ENCODE results near the gene GNL3L.
A peak's percentile ranks its signal among the peaks of the same experiment; 100 is the strongest.
"Not testable (repeated sequence)": the region's sequence is repeated elsewhere in the genome, so short reads cannot be mapped to it uniquely, and the experiment has no call there.

Gene GNL3L, protein sequence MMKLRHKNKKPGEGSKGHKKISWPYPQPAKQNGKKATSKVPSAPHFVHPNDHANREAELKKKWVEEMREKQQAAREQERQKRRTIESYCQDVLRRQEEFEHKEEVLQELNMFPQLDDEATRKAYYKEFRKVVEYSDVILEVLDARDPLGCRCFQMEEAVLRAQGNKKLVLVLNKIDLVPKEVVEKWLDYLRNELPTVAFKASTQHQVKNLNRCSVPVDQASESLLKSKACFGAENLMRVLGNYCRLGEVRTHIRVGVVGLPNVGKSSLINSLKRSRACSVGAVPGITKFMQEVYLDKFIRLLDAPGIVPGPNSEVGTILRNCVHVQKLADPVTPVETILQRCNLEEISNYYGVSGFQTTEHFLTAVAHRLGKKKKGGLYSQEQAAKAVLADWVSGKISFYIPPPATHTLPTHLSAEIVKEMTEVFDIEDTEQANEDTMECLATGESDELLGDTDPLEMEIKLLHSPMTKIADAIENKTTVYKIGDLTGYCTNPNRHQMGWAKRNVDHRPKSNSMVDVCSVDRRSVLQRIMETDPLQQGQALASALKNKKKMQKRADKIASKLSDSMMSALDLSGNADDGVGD

DNA sequence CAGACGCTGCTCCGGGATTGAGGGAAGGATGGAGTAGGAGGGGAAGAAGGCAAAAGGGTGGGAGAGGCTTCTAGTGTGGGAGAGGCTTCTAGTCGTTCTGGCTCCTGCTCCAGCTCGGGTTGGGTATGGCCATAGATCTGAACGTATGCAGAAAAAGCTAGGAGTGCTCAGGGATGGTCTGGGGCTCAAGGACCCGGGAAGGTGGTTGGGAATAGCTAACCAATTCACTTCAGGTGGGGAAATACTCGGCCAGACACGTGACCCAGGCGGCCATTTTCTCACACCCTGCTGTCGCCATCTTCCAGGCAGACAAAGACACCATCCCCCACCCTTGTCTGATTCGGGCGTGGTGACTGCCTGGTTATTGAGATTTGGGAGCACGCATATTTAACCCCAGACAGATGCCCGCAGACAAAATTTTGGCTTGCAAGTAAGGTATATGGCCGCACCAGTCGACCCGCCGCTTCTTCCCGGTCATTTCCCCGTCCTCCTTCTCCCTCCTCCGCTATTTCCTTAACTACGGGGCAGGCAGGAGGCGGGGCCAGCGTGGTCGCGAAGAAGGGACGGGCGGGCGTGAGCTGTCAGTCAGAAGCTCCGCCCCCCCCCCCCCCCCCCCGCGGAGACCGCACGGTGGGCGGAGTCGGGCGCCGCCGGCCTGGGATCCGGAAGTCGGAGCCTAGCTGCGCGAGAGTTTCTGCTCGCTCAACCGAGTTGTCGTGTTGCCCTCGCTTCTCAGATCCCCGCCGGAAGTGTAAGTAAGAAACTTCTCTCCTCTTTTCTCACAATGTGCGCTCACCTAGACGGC lies at the start of gene GNL3L:
Gene GNL3L (plus strand): TSS at position 668 of the 805 bp plus-strand sequence. CDS start 2,348 bp downstream, outside the sequence.
- peak; percentile 53 to 56 for DNase-seq (ENCODE audit: low read depth in 2 of 2)

DNA sequence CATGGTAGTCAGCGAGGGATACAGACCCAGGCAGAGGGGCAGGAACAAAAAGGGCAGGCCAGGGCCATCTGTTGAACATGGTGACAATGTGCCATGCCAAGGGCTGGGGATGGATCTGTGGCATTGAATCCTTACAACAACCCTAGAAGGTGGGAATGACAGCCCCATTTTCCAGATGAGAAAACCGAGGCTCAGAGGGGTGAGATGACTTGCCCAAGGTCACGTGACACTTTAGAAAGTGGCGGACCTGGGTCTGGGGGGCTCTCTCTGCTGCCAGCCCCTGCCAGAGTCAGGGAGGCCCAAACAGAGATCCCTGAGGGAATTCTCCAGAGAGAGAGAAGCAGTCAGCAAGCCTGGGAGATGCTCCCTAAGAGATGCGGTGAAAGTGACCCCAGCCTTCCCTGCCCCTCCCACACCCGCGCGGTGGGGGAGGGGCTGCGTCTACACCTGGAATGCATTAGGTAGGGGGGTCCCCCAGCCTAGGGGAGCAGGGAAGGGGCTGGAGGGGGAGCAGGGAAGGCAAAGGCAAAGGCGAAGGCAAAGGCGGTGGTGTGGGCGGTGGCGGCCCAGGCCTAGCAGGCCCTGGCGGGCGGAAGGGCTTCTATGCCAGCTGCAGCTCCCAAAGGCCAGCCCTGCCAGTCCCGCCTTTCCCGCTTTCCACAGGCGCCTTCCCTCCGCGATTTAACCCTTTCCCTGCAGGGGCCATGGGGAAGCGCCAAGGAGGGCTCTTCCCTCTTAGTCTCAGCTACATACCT lies 47.0 kb upstream of the GNL3L start:
- no peak for DNase-seq (ENCODE audit: low read depth in 2 of 2)

DNA sequence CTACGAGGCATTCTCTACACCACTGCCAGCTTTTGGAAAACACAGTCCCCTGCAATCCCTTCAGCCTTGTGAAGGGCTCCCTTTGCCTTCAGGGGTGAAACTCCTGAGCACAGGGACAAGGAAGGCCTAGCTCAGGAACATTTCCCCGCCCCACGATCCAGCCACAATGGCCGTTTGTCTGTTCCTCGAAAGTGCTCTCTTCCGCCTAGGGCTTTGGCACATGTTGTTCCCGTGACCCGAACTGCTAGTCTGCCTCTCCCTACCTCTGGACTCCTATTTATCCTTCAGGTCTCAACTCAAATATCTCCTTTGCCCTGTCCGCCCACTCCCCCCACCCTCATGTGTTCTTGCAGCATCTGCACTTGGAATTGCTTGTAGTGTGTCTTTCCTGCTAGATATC lies 46.1 kb upstream of the GNL3L start:
- no peak for DNase-seq (ENCODE audit: low read depth in 2 of 2)

DNA sequence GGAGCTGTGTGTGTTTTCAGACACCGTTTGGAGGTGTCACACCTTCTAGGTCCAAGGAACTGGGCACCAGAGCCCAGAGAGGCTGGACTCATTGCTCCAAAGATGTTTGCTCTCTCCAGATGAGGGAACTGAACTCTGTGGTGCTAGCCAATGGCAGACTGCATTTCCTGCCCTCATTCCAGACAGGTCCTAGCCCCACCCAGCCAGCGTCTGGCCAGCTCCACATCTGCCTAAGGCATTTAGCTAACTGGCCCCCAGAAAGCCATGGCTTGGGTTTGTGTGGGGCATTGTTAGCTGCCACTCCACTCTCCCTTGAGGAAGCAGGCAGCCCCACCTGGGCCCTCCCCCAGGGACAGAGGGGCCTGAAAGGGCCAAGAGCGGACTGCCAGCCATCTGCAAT lies 45.4 kb upstream of the GNL3L start:
- no peak for DNase-seq (ENCODE audit: low read depth in 2 of 2)

DNA sequence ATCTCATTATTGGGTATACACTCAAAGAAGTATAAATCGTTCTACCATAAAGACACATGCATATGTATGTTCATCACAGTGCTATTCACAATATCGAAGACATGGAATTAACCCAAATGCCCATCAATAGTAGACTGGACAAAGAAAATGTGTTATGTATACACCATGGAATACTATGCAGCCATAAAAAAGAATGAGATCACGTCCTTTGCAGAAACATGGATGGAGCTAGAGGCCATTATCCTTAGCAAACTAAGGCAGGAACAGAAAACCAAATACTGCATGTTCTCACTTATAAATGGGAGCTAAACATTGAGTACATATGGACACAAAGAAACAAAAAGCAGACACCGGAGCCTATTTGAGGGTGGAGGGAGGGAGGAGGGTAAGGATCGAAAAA lies 40.2 kb upstream of the GNL3L start:
- not testable (repeated sequence) for DNase-seq (ENCODE audit: low read depth in 2 of 2)

DNA sequence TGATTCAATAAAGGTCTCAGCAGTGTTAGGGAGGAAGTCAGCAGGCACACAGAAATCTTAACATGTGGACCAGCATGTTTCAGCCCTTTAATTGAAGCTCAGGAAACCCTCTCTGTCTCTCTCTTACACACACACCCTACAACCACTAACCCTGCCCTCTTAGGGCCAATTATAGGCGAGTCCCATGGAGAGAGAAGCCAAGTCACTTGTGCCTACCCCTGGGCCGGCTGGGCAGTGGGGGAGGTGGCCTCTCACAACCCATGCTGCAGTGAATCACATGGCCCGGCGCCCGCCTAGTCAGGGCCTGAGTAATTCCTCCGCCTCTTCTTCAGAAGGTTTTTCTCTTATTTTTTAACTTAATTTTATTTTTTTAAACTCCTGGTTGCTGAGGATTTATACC lies 37.7 kb upstream of the GNL3L start:
- no peak for DNase-seq (ENCODE audit: low read depth in 2 of 2)

DNA sequence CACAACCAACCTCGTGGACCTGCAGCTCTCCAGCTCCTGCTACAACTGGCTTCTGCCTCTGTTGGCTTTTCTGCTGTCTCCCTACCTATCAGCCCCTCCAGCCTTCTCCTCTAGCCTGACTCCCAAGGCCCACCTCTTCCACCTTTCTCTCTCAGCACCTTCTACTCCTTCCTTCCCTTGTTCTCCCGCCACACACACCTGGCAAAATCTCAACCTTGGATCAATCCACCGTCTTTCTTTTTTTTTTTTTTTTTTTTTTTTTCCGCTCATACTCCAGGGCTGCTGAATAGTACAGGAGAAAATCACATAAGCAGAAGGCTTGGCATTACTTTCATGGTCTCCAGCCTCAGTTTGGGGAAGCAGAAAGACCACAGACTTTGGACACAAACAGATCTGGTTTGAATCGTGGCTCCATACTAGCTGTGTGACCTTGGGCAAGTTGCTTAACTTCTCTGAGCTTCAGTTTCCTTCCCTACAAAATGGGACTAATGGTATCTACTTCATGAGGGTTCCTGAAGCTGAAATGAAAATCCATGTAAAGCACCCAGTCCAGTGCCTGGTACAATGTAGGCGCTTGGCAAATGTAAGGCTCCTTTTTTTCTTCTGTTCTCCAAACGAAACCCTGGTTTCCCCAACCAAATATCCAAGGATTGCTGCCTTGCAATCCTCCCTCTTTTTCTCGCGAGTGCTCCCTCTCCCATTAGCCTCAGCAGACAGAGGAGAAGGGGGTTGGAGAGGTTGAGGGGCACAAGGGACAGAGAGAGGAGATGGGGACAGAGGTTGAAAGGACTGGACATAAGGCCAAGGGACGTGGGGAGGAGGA lies 35.6 kb upstream of the GNL3L start:
- no peak for DNase-seq (ENCODE audit: low read depth in 2 of 2)

DNA sequence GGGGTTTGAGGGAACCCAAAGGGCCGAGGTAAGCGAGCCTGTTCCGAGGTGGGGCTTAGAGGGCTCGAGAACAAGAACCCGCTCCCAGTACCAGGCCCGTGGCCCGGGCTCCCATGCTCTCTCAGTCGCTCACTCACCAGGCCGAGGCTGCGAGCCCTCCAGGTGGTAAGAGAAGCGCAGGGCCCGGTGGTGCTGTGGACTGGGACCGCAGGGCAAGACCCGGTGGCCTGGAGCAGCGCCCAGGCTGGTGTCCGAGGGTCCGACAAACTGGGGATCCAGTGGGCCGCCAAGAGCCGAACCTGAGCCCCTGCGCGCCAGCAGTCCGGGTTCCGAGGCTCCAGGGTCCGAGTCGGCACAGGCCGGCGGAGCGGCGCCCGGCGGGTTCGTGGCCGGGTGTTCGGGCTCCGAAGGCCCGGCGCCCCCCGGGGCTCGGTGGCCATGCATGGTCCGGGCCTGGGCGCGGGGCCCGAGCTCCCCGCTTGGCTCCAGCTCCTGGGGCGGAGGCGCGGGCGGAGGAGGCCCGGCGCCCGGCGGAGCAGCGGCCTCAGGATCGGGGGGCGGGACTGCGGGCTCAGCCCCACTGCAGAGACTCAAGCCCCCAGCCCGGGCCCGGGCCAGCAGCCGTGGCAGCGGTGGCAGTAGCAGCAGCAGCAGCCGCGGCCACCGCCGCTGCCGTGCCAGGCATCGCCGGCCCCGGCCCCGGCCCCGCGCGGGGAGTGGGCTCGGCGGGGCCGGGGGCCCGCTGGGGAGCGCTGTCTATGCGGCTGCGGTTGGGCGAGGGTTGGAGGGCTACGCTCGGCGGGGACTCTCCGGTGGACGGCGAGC lies 34.8 kb upstream of the GNL3L start:
- no peak for DNase-seq (ENCODE audit: low read depth in 2 of 2)

DNA sequence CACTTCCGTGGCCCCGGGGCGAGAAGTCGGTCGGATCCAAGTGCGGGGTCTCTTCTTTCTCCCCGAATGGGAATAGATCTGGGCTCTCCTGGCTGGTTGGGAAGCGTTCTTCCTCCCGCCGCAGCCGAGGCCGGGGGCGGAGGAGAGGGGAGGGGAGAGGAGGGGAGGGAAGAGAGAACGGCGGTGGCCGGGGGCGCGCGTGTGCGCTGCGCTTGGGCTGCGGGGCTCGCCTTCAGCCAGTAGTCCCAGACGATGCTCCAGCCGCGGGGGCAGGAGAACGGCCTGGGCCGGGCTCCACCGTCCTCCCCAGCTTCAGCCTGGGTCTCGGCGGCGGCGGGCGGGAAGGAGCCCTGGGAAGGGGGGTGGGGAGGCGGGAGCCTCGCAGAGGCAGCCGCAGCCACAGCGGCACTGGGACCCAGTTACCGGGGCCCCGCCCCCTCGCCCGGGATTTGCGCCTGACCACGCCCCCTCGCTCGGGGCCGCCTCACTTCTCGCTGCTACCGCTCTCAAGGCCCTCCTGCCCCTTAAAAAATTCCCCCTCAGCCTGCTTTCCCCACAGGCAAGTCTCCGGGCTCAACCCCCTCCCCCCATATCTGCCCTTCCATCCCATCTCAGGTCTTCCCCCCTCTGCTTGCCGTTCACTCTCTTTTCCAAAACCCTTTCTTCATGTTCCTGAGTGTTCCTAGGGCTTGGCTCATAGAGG lies 34.1 kb upstream of the GNL3L start, which contains the start of gene FGD1:
Gene FGD1 (minus strand): TSS at position 421 of the 703 bp plus-strand sequence. CDS start 802 bp downstream, outside the sequence.
- DNase-seq (ENCODE audit: low read depth in 2 of 2), result no peak

DNA sequence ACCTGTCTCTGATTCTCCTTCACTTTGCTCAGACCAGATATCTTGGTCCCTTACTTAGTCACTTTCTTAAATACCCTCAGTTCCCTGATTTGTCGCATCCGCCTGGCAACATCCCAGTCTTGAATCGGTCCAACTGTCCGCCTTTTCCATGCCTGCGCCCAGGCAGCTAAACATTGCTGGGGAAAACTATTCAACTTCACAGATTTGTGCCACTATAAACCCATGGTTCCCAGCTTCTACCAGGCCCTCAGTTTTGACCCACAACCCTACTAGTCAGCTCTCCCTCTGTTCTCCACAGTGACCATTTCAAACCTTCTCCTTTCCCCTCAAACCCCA lies 33.5 kb upstream of the GNL3L start:
- no peak for DNase-seq (ENCODE audit: low read depth in 2 of 2)

DNA sequence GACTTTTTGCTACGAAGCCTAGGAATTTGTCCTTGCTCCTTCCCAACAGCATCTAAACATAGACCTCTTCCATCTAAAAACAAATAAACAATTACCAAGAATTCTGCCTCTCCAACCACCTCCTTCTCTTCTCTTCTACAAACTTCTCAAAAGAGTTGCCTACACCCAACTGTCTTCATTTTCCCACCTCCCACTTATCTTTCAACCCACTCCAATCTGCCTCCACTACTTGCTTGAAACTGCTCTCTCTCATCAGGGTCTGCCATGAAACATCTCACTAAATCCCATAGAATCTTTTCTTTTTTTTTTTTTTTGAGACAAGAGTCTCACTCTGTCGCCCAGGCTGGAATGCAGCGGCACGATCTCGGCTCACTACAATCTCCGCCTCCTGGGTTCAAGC lies 33.1 kb upstream of the GNL3L start:
- no peak for DNase-seq (ENCODE audit: low read depth in 2 of 2)

DNA sequence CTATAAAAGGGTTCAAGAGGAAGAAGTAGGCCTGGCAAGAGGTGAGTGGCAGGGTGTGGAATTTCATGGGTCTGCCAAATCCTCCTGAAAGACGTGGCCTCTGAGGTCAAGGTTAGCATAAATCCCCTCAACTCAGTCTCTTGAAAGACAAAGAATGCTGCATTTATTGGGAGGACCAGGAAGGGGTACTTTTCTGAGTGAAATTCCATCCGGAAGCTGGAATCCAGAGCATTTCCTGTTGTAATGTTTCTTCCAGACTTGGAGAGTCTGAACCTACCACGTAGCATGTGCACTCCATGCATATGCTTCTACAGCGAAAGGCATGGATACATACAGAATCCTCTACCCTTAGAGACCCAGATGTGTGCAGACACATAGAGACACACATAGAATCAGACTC lies 20.6 kb upstream of the GNL3L start:
- DNase-seq (ENCODE audit: low read depth in 2 of 2), result peak; percentile 39 to 41

DNA sequence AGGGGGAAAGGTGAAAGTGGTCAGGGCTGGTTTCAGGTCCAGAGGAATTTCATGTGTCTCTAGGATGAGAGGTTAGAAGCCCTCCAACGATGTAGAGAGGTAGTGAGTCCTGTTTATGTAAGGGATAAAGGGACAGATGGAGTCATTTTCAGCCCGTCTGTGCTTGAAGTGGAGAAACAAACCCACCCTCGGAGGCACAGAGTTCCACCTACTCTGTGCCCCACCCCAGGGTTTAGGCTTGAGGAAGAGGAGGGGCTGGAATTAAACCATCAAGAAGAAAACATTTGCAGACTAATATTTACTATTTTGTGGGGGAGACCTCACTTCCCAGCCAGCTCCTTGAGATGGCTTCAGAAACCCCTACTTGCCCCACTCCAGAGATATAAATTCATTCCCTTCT lies 868 bp upstream of the GNL3L start:
- DNase-seq (ENCODE audit: low read depth in 2 of 2), result no peak

DNA sequence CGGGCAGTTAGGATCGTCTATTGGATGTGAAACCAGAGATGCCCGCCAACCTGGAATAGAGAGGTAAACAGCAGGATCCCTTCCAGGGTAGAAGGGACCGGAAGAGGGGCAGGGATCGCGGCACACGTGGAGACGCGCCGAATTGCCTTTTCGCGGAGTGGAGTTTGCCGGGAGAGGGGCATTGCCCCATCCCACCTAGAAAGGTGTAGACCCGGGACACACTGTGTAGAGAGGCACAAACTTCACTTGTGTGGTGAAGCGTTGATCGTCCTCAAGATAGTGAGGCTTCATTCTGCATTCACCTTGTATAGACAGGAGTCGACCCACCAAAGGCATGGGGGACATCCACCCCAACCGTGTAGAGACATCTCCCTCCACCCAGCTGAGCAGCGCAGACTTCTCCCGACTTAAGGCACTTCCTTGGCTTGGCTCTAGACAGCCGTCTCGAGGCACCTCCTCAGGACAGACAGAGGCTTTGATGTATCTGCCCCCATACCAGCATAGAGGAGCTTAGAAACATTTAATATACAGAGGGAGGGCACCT lies 410 bp downstream of the GNL3L start:
- DNase-seq (ENCODE audit: low read depth in 2 of 2), result no peak

DNA sequence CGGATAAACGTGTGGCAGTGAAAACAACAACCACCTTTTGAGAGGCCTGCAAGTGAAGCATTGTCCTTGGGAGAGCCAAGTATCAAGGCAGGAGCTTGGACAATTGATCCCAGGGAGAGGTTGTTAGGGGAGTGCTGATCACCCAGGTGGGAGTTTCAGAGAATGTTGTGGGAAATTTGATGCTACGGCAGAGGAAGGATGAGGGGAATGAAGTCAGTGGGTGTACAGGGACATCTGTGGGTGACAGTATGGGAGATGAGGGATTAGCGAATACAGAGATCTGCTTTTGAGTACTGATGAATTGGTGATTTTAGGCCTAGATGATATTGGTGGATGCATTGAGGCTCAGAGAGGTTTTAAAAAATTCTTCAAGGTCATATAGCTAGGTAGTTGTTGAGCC lies 4.3 kb downstream of the GNL3L start:
- DNase-seq (ENCODE audit: low read depth in 2 of 2), result no peak

DNA sequence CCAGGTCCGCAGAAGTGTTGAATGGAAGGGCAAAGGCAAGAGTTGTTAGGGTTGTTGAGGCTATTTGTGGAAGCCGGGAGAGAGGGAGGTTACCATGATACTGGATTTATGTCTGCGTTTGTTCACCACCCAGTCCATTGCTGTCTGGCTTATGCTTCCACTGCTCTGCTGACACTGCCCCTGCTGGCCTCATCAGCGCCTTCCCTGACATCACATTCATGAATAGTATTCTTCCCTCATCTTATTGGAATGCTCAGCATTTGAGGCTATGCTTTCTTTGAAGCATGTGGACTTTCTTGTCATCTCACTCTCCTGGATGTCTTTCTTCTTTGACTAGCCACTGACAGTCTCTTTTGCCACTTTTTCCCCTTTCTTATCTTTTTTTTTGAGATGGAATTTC lies 10.3 kb downstream of the GNL3L start:
- DNase-seq (ENCODE audit: low read depth in 2 of 2), result no peak

DNA sequence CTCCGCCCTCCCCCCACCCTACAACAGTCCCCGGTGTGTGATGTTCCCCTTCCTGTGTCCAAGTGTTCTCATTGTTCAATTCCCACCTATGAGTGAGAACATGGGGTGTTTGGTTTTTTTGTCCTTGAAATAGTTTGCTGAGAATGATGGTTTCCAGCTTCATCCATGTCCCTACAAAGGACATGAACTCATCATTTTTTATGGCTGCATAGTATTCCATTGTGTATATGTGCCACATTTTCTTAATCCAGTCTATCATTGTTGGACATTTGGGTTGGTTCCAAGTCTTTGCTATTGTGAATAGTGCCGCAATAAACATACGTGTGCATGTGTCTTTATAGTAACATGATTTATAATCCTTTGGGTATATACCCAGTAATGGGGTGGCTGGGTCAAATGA lies 12.2 kb downstream of the GNL3L start:
- DNase-seq (ENCODE audit: low read depth in 2 of 2), result not testable (repeated sequence)

DNA sequence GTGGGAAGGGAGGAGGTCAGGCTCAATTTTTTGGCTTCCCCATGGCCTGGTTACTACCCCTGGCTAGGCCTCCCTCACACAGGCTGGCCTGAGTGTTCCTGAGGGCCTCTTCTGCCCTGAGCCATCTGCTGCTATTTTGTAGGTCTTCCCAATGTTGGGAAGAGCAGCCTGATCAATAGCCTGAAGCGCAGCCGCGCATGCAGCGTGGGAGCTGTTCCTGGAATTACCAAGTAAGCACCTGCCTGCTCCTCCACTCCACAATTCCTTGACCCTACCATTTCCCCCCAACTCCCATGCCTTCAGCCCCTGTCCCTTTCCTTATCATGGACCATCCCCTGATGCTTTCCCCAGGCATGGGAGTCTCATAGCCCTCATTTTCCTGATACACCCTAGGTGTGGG lies 20.8 kb downstream of the GNL3L start:
- DNase-seq (ENCODE audit: low read depth in 2 of 2), result no peak

DNA sequence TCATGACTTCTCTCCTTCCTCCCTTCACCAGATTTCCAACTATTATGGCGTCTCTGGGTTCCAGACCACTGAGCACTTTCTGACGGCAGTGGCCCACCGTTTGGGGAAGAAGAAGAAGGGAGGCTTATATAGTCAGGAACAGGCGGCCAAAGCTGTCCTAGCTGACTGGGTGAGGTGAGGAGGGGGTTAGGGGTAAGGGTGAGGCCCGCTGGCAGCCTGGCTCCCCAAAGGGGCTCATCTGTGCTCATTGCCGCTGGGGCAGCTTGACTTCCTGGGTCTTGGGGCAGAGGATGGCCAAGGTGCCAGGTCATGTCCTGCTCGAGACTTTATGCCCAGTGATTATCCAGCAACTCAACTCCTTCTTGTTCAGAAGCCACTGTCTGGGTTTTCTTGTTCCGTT lies 21.8 kb downstream of the GNL3L start:
- no peak for DNase-seq (ENCODE audit: low read depth in 2 of 2)

Data from fibroblast of skin of left biceps (primary cell).